GM19023 (cell line): Measurements from ENCODE around the gene ZNF467.

Source experiments
- ATAC-seq: cut with Tn5 transposase; IDR thresholded peaks from one replicate; pipeline ENCODE4 v1.9.1; 2021; ENCODE audit warnings: mild to moderate bottlenecking, moderate library complexity; ENCODE audit not compliant: unreplicated experiment

Gene ZNF467

DNA sequence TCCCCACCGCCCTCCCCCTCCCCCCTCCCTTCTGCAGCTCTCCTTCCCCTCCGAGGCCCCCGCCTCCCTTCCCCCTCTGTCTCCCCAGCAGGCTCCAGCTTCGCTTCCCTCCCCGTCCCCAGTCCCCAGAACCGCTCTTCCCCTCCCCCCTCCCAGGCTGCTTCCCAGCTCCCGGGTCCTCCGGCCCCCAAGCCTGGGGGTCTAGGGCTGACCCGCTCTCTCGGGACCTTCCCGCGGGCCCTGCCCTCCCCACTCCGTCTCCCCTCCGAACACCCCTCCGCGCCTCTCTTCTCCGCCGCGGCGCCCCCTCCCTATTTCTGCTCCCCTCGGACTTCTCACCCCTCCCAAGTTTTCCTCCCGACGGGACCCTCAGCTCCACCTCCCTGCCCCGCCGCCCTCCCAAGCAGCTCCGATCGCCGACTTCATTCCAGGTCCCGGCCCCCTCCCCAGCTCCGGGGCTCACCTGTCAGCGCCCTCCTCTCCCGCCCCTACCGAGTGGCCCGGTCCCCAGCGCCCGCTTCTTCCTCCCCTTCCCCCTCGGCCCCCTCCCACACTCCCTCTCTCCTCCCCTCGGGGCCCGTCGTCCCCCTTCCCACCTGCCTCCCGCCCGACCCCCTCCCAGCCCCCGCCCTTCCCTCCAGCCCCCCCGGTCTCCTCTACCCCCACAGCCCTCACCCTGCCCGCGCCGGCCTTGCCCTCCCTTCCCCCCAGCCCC is 990 bp downstream of the ZNF467 start:
- ATAC-seq: no peak

- peak; percentile 93 for ATAC-seq
Observed at GRCh38 chr7:149771720-149772240, 1.6 kb downstream of the ZNF467 start.

- ATAC-seq: peak; percentile 5
Observed at GRCh38 chr7:149770728-149771636, 2.4 kb downstream of the ZNF467 start.

DNA sequence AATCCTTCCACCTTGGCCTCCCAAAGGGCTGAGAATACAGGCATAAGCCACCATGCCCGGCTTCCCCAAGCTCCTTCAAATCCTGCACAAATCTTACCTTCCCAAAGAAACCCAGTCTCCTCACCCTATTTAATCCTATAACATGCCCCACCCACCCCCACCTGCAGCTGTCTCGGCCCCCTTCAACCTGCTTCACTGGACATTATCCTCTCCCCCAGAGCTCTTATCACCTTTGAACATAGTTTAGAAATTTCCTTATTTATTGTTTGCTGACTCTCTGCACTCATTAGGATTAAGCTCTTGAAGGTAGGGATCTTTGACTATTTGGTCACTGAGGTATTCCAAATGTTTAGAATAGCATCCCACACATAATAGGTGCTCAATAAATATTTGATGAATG is 3.5 kb downstream of the ZNF467 start:
- no peak for ATAC-seq

DNA sequence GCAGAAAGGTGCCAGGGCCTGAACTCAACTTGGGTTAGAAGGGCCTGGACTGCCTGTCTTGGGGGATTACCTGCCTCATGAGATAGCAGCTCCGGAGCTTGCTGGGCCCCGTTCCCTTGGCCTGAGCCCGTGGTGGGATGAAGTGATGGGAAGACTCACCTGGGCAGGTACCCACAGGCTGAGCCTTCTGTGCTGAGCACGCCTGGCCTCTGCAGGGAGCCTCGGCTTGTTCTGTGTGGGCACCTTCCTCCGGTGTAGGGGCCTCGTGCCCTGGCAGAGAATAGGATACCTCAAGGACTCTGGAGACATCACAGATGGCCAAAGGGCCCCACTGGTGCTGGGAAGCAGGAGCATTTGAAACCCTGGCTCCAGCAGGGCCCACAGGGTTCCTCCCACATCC is 4.5 kb downstream of the ZNF467 start:
- ATAC-seq: no peak

GRCh38 chr7:149767068-149767467 is 6.3 kb downstream of the ZNF467 start:
- ATAC-seq: no peak

- ATAC-seq: no peak
Observed at GRCh38 chr7:149766135-149766675, 7.2 kb downstream of the ZNF467 start.

- ATAC-seq: no peak
Observed at GRCh38 chr7:149765399-149766121, 7.8 kb downstream of the ZNF467 start.

- ATAC-seq: no peak
Observed at GRCh38 chr7:149764481-149765398, 8.6 kb downstream of the ZNF467 start.

GRCh38 chr7:149763563-149764240 is 9.7 kb downstream of the ZNF467 start:
- no peak for ATAC-seq

DNA sequence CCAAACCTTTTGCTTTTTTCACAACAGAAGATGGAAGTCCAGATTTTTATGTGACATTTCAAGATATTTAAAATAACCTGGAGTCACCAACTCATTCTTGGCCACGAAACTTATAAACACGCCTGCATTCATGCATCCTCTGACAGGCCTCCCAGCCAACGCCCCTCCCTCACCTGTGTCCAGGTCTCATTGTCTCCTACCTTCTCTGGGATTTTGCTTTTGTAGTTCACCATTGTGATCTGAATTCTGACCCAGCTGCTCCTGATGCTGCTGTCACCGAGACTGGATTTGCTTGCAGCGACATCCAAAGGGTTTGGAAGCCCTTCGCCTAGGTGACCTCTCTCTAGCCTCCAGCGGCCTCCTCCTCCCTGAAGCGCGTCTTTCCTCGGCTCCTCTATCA is 10.8 kb downstream of the ZNF467 start:
- no peak for ATAC-seq

GRCh38 chr7:149762089-149762488 is 11.3 kb downstream of the ZNF467 start:
- no peak for ATAC-seq

DNA sequence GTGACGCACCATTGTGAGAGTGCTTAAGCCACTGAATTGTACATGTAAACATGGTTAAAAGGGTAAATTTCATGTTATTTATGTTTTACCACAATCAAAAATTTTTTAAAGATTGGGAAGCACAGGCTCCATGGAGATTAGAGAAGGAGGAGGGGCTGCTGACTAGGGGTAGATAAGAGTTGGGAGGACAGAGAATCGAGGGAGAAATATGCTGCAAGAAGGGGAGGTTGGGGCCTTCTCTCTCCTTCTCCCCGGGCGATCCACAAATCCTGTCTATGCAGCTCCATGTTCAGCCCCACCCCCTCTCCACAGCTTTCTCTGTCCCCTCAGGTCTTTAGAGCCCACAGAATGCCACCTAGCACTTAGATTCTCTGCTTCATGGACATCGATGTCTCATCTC is 12.1 kb downstream of the ZNF467 start:
- no peak for ATAC-seq

DNA sequence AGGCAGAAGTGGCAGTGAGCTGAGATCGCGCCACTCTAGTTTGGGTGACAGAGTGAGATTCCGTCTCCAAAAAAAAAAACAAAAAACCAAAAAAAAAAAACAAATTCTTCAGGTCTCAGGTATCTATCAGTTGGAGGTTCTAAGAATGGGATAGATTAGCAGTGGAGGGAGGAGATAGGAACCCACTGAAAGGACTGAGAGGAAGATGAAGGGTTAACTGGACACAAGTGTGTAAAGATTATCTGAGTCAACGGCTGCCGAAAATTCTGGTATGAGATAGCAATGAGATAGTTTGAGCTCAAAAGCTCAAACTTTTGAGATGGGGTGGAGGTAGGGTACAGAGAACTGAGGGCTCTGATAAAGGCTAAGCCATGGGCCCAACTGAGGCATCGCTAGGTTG is 12.8 kb downstream of the ZNF467 start:
- ATAC-seq: no peak

GRCh38 chr7:149759093-149759860 is 14.1 kb downstream of the ZNF467 start:
- no peak for ATAC-seq

- no peak for ATAC-seq
Observed at GRCh38 chr7:149753375-149754233, 19.8 kb downstream of the ZNF467 start.

- no peak for ATAC-seq
Observed at GRCh38 chr7:149752646-149753045, 20.7 kb downstream of the ZNF467 start.
